ENCODE measurements around the gene PTH2.
A peak's percentile ranks its signal among the peaks of the same experiment; 100 is the strongest.

PTH2 gene

DNA sequence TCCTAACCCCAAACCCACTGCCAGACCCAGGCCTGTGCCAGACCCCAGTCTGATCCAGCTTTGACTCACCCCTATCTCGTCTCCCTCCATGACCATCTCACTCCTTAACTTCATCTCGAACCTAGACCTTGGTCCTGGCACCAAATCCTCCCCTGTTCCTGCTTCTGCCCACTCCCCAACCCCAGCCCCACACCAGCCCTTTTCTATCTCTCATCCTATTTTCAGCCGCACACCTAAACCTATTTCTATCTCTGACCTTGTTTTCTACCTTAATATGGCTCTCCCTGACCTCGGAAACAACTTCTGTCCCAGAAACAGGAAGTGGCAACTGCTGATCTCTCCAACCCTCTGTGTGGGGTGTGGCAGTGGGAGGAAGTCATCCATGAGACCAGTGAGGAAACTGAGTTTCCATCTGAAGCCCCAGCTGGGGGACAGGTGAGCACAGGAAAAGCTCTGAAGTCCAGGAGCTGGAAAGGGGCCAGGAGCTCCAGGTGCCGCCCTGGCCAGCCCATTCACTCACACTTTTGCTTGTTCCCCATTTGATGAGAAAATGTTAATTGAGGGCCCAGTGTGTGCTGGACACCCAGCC, 13.7 kb downstream of the PTH2 start:
- peak in 1 of 2 donors; percentile 41 for ATAC-seq

DNA sequence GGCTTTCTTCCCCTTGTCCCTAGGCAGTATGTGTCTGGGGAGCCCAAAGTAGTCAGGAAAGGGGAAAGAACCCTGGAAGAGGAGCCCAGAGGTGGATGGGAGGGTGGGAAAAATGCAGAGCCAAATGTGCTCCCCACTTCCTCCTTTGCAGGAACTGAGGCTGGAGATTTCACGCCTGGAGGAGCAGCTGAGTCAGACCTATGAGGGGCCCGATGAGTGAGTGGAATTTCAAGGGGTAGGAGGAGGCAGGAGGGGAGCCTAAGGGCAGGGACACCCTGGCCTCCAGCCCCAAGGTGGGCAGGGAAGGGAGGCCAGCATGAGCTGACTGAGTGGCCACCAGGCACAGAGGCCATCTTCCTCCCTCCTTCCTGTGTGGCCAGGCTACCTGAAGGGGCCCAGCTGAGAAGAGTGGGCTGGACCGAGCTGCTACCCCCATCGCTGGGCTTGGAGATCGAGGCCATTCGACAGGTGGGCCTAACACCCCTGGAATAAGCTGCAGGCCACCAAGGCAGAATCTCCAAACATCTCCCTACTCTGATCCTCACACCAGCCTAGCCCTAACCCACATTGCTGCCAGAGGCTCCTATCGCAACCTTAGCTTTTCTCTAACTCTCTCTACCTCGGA, 14.3 kb downstream of the PTH2 start:
- peak in 1 of 2 donors; percentile 21 for ATAC-seq

DNA sequence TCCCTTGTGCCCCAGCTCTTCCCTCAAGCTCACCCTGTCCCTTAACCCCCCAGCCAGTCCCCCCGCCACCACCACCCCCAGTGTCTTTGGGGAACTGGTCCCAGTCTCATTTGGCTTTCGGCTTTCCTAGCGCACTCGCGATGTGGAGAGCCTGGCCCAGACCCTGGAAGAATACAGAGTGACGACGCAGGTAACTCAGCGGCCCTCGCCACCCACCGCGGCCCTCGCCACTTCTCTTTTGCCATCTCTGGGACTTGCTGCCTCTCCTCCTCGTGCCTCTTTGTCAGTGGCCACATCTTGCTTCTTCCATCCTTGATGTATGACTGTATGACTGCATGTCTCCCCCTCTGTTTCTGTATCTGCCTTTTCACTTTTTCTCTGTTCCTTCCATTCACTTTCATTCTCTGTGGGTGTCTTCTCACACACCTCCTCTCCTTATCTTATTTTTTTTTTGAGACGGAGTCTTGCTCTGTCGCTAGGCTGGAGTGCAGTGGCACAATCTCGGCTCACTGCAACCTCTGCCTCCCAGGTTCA, 15.7 kb downstream of the PTH2 start:
- no peak for ATAC-seq

DNA sequence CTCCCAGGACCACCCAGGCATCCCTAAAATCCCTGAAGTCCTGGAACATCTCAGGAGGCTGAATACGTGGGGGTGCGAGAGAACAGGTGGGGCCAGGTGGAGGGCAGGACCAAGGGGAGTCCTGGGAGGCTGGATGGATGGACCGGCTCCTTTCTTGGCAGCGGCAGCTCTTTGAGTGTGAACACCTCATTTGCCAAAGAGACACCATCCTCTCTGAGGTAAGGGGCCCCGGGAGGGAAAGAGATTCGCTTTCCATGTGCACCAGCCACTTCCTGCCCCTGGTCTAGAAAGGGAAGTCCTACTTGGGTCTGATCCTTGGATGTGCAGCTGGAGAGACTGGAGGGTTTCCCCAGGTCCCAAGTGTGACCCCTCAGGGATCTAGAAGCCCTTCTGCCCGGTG, 16.2 kb downstream of the PTH2 start:
- no peak for ATAC-seq

DNA sequence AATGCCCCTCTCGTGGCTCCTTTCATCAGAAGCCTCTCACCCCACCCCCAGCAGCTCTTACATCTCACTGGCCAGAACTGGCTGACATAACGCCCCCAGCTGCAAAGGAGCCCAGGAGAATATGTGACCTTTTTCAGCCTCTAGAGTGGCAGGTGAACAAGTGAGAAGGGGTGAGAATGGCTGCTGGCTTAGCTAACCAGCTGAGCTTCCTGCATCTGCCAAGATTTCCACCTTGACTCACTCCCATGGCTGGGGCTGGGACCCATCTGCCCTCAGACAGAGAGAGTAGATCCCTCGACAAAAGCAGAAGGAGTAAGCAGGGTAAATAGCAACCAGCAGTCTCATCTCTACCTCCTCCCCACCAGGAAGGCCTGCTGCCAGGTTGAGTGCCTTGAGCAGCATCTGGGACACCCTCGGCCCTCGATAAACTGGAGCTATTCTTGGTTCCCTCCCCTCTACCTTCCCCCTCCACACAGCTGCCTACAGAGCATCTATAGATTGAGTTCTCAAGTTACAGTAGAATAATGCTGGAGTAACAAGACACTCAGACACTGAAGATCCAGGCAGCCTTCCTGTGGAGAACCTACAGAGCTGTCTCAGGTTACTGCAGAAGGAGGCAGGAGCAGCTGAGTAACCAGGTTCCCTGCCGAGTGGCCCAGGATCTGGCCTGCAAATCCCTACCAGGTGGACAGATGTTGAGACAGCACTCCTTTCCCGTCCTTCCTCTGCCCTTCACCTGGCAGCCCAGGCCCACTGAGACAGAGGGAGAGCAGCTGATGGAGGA, 19.6 kb downstream of the PTH2 start:
- ATAC-seq, result no peak

DNA sequence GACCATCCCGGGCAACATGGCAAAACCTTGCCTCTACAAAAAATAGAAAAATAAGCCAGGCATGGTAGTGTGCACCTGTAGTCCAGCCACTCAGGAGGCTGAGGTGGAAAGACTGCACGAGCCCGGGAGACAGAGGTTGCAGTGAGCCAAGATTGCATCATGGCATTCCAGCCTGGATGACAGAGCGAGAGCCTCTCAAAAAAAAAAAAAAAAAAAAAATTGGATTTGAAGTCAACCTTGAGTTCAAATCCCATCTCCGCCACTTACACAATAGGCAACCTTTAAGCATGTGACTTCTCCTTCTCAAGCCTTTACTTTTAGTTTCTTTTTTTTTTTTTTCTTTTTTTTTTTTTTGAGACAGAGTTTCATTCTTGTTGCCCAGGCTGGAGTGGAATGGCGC, 23.2 kb downstream of the PTH2 start:
- ATAC-seq, result no peak

DNA sequence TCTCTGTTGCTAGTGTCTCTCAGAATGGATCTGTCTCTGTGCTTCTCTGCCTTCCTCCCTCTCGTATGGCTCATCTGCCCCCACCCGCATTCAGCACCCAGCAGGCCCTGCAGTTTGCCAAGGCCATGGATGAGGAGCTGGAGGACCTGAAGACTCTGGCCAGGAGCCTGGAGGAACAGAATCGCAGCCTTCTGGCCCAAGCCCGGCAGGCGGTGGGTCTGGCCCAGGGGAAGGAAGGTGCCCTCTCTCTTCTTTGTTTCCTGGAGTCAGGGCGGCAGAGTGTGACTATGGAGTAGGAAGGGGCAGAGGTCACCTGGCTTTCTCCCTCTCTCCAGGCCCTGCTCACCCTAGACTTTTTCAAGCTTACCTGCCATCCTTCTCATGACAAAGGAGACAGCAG, 24.3 kb downstream of the PTH2 start:
- ATAC-seq, result no peak

DNA sequence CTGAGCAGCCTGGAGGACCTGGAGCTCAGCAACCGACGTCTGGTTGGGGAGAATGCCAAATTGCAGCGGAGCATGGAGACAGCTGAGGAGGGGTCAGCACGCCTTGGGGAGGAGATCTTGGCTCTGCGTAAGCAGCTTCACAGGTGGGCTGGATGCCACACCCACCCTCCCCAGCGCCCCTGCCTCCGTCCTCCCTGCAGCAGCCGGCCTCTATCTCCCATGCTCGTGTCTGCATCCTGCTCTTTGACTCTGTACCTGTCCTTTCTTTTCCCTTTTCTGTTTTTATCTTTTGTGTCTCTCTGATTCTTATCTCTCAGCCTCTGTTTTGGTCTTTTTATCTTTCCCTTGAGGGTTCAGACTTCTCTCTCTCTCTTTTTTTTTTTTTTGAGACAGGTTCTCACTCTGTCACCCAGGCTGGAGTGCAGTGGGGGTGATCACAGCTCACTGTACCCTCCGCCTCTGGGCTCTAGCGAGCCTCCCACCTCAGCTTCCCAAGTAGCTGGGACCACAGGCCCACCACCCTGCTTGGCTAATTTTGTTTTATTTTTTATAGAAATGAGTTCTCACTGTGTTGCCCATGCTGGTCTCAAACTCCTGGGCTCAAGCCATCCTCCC, 25.1 kb downstream of the PTH2 start:
- ATAC-seq, result no peak

DNA sequence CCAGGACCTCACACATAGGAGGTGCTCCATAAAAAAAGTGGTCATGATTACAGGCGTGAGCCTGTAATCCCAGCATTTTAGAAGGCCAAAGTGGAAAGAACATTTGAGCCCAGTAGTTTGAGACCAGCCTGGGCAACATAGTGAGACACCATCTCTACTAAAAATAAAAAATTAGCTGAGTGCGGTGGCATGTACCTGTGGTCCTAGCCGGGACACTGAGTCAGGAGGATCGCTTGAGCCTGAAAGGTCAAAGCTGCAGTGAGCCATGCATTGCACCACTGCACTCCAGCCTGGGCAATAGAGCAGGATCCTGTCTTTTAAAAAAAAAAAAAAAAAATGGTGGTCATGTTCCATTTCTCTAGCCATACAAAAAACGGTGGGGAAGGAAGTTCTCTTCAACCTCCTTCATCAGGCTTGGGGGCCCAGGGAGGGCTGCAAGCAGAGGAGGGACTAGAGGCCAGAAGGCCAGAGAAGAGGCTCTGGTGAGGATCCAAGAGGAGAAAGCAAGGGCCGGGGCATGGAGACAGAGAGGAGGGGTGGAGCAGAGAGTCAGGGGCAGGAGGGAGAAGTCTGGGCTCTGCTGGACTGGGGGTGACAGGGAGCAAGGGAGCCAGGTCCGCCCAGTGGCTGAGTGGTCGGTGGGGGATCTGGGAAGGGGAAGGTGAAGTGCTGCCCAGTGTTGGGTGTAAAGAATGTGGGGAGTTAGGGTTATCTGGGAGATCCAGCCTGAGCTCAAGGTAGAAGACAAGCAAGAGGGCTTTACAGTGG, 26.3 kb downstream of the PTH2 start:
- no peak for ATAC-seq

DNA sequence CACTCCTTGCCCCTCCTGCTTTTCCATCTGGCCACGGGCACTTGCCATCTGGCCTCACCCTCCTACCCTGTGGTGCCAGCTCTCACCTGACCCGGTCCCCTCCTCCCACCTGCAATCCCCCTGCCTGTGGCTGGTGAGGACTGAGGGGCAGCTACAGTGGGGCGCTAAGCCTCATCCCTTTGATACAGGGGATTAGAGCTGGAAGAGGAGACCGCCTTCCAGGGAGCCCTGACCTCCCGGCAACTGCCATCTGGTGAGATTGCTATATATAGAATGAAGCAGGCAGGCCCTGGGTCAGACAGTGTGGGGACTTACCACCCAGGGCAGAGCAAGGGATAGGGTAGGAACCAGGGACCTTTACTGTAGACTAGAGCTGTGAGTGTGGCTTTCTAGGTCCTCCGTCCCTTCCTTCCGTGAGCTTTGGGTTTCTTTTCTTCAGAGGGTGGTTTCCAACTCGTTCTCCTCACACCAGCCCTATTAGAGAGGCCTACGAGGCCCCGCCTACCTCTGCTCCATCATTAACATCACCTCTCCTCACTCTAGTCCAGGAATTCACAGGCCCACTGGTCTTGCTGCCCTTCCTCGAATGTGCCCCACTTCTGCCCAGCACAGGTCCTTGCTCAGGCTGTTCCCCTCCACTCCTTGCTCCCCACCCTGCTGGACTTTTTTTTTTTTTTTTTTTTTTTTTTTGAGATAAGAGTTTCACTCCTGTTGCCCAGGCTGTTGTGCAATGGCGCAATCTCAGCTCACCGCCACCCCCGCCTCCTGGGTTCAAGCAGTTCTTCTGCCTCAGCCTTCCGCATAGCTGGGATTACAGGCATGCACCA, 27.4 kb downstream of the PTH2 start:
- ATAC-seq, result no peak

DNA sequence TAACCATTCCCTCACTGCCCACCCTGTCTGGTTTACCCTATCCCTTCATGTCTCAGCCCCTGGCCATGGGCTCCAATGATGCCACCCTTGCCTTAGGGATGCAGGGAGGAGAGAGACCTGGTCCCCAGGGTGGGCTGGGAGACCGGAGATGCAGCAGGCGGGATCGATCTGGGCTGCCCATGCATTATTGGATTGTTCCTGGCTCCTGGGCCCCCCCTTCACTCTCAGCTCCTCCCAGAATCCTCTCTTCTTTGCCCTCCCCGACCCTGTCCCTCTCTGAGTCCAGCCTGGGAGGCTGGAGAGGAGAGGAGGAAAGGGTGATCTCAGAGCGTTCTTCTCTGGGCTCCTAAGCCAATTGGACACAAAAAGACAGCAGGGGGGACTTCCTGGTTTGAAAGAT, 29.4 kb downstream of the PTH2 start:
- ATAC-seq, result no peak

DNA sequence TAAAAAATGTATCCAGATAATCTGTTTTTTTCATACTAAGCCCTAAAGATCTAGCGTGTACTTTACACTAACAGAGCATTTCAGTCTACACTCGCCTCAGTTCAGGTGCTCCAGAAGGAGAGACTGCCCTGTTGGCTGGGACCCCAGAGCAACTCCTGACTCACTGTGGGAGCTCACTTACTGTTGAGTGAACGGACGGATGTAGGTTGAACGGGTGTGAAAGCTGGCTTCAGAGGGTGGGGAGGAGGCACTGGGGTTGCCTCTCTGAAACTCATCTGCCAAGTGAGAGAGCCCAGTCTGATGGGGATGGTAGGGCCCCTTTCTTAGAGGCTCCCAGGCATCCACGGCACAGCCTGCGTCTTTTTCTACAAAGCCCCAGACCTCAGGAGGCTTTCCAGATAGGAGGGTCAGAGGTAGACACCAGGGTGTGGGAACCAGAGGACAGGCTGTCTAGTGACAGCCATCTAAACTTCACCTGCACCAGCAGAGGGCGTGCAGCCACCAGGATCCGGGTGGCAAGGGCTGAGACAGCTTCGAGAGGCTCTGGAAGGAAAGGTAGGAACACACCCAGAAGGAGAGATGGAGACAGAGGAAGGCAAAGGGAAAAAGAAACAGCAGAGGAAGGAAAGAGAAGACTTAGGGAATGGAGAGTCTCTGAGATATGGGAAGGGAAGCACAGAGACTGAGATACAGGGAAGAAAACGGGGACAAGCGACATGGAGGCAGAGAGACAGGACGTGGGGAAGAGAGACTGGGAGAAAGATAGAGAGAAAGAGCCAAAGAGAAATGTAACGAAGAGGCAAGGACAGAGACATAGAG, 31.5 kb downstream of the PTH2 start:
- peak; percentile 92 for ATAC-seq

DNA sequence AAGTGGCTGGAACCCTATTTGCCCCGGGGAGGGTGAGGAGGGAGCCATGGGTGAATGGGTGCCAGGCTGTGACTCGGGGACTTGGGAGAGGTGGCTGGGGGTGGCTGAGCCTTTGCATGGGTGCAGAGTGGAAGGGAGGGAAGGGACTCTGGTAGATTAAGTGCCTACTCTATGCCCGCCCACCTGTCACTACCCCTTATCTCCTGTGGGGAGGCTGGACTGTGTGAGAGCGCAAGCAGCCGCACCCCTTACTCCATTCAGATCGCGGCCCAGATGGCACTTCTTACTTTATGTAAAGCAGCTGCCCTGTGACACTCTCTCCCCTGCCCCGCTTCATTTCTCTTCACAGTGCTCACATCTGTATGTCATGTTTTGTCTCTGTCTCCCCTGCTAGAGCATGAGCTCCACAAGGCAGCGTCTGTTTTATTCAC, 32.3 kb downstream of the PTH2 start:
- no peak for ATAC-seq

DNA sequence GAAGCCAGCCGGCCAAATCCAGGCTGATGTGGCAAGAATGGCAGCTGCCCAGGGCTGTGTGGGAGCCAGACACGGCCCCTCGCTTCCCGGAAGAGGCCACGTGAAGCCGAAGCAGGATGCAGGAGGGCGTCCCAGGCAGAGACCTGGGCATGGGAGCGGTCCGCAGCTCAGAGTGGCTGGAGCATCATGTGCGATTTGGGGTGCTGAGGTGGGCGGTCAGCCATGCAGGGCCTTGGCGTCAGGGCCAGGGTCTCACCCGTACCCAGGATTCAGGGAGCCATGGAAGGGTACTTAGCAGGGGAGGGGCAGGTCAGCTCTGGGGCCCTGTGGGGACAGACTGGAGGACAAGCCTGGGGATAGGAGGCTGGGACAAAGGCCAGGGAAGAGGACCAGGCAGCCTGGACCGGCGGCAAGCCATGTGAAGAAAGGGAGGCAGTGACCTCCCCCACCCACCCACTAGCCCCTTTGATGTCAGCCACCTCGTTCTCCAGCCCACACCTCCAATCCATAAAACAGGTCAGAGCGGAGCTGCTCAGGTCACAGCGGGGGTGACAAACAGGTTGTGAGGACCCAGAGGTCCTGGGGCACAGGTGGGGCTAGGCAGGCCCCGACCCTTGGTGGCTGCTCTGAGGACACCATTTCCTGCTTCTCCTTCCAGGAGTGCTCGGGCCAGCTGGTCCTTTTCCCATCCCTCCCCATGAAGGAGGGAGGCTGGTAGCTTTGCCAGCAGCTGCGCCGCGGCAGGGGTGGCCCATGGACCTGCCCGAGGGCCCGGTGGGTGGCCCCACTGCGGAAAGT, 32.9 kb downstream of the PTH2 start:
- no peak for ATAC-seq

DNA sequence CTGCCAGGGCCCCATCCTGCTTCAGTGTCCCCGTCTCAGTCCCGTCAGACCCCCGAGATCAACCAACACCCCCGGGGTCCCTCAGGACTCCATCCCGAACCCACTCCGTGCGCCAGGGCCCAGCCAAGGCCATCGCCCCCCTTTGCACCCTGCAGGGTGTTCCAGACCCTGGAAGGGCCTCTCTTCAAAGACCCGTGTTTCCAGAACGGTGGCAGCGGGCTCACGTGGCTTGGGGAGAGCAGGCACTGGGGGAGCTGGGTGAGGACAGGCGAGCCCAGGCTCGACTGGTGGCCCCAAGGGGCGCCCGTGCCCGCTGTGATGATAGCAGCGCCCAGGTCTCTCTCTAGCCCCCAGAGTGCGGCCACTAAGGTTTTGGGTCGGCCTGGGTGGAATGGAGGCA, 33.8 kb downstream of the PTH2 start:
- ATAC-seq, result no peak

DNA sequence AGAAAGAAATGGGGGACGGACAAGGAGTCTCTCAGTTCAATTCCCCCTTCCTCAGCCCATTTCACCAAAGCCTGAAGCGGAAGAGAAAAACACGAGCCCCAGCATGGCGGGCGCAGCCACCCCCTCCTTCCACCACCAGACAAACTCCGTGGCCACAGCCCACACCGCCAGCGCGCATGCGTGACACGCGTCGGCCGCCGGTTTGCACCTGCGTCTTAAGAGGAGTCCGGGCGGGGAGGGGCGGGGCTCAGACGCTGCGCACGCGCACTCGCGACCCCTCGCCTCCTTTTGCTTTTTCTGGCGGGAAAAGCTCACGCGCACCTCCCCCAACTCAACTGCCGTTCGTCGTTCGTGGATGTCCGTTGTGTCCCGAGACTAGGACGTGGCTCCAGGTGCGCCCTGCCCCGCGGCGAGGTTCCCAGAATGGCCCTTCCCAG, 35.3 kb downstream of the PTH2 start, which contains the start of gene KASH5:
Gene KASH5 (plus strand): TSS at position 314 of the 437 bp plus-strand sequence. CDS start 2,635 bp downstream, outside the sequence.
- ATAC-seq, result peak; percentile 54 to 55

DNA sequence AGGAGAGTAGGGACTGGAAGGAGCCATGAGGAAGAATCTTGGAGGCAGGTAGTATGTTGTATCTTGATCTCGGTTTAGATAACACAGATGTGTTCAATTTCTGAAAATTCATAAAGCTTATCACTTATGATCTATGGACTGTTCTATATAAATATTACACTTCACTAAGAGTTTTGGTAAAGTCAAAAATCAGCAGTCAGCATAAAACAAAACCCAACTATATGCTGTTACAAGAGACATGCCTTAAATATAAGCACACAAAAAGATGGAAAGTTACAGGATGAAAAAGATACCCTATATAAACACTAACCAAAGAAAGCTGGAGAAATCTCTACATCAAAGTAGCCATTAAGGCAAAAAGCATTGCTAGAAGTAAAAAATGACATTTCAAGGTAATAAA, 39.6 kb downstream of the PTH2 start:
- no peak for ATAC-seq

DNA sequence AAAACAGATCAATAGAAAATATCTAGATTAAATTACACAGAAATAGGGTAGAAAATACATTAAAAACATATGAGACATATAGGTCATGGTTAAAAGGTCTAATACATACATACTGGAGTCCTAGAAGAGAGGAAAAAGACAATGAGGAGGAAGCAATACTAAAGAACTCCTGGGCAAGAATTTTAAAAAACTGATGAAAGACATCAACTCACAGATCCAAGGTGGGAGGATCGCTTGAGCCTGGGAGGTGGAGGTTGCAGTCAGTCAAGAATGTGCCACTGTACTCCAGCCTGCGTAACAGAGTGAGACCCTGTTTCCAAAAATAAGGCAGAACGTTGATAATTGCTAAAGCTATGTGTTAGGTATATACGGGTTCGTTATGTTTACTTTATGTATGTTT, 40.6 kb downstream of the PTH2 start:
- ATAC-seq, result no peak

DNA sequence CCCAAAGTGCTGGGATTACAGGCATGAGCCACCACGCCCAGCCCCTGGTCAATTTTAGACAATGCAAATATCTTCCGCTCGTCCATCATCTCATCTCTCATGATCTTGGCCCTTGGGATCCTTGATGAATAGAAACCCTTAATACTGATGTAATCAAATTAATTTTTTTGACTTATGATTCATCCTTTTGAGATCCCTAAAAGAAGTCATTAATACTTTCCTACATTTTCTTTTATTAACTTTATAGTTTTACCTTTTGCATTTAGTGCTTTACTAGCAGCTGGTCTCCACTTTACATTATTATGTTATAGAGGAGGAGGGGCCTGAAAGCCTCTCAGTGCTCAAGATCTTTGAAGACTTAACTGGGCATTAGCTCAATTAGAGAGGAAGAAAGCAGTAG, 42.9 kb downstream of the PTH2 start:
- ATAC-seq, result no peak

DNA sequence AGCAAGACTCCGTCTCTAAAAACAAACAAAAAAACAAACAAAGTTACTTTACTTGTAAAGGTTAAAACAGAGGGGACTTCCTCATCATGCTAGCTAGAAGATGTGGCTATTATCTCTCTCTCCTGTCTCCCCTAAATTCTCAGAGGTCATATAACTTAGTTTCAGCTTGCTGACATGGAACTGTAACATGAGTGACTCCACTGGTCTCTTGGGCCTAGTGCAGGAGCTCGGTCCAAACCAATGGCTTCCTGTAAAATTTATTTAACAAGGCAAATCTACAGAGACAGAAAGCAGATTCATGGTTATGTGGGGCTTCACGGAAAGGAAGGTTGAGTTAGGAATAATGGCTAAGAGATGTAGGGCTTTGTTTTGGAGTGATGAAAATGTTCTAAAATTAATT, 44.7 kb downstream of the PTH2 start:
- no peak for ATAC-seq

Measured in activated CD4-positive, CD25-positive, alpha-beta regulatory T cell treated with anti-CD3 and anti-CD28 coated beads, Interleukin-2, amount 50 U/mL, for 24 hours (primary cell).